ENCODE measurements around the gene HOXB1.

Gene HOXB1

GRCh38 chr17:48491527-48492273, 39.1 kb downstream of the HOXB1 start:
- H3K9me2 ChIP-seq (ENCODE audit: low read depth, low read length), result no peaks in the 10 kb centered on the region
- no peaks in the 10 kb centered on the region for H4K20me1 ChIP-seq (ENCODE audit: insufficient read depth, low read length)
- no peaks in the 10 kb centered on the region for H3K27me3 ChIP-seq (ENCODE audit: insufficient read depth, low read length)
- H3K27ac ChIP-seq (ENCODE audit: low read depth, low read length, poor library complexity, severe bottlenecking), result no peak overlapping the region
- no peak overlapping the region for H3K4me2 ChIP-seq (ENCODE audit: low read length)
- H2AFZ ChIP-seq (ENCODE audit: low read length), result no peak overlapping the region
- H3K4me3 ChIP-seq (ENCODE audit: low read depth, low read length, poor library complexity, severe bottlenecking), result no peak overlapping the region
- H3K9me3 ChIP-seq (ENCODE audit: low read length), result no peaks in the 10 kb centered on the region
- no peaks in the 10 kb centered on the region for H3K4me1 ChIP-seq (ENCODE audit: insufficient read depth, low read length, severe bottlenecking)
- no peaks in the 10 kb centered on the region for H3K79me2 ChIP-seq (ENCODE audit: insufficient read depth, low read length)
- no peak overlapping the region for H3K9ac ChIP-seq (ENCODE audit: low read length)
- no peak for TF ChIP-seq EZH2 (IDR thresholded peaks at IDR 0.05; ENCODE audit: borderline replicate concordance, low read length)
- TF ChIP-seq CTCF (IDR thresholded peaks at IDR 0.05; ENCODE audit: low read length), result no peak
- H3F3A ChIP-seq (ENCODE audit: insufficient read depth, low read length), result no peaks in the 10 kb centered on the region
- H3K36me3 ChIP-seq (ENCODE audit: insufficient read depth, low read length), result no peaks in the 10 kb centered on the region

GRCh38 chr17:48490451-48490892, 40.3 kb downstream of the HOXB1 start:
- Histone ChIP-seq H3K4me2 (ENCODE audit: low read length) (no peak overlapping the region), H3F3A (ENCODE audit: insufficient read depth, low read length) (no peaks in the 10 kb centered on the region), H3K4me3 (ENCODE audit: low read depth, low read length, poor library complexity, severe bottlenecking) (no peak overlapping the region), H3K4me1 (ENCODE audit: insufficient read depth, low read length, severe bottlenecking) (no peaks in the 10 kb centered on the region), H3K27me3 (ENCODE audit: insufficient read depth, low read length) (no peaks in the 10 kb centered on the region), H3K9ac (ENCODE audit: low read length) (no peak overlapping the region), H3K79me2 (ENCODE audit: insufficient read depth, low read length) (no peaks in the 10 kb centered on the region), H3K9me3 (ENCODE audit: low read length) (no peaks in the 10 kb centered on the region), H3K9me2 (ENCODE audit: low read depth, low read length) (no peaks in the 10 kb centered on the region), H3K27ac (ENCODE audit: low read depth, low read length, poor library complexity, severe bottlenecking) (no peak overlapping the region), H2AFZ (ENCODE audit: low read length) (no peak overlapping the region), H4K20me1 (ENCODE audit: insufficient read depth, low read length) (no peaks in the 10 kb centered on the region), H3K36me3 (ENCODE audit: insufficient read depth, low read length) (no peaks in the 10 kb centered on the region)
- TF ChIP-seq EZH2 (IDR thresholded peaks at IDR 0.05; ENCODE audit: borderline replicate concordance, low read length) (no peak), CTCF (IDR thresholded peaks at IDR 0.05; ENCODE audit: low read length) (no peak)

GRCh38 chr17:48489781-48490180, 41.0 kb downstream of the HOXB1 start:
- no peak for TF ChIP-seq EZH2 (IDR thresholded peaks at IDR 0.05; ENCODE audit: borderline replicate concordance, low read length)
- Histone ChIP-seq H3K36me3 (ENCODE audit: insufficient read depth, low read length) (no peaks in the 10 kb centered on the region), H3K4me3 (ENCODE audit: low read depth, low read length, poor library complexity, severe bottlenecking) (no peak overlapping the region), H3K27ac (ENCODE audit: low read depth, low read length, poor library complexity, severe bottlenecking) (no peak overlapping the region), H4K20me1 (ENCODE audit: insufficient read depth, low read length) (no peaks in the 10 kb centered on the region), H3K79me2 (ENCODE audit: insufficient read depth, low read length) (no peaks in the 10 kb centered on the region), H3K27me3 (ENCODE audit: insufficient read depth, low read length) (no peaks in the 10 kb centered on the region), H3K9me3 (ENCODE audit: low read length) (no peaks in the 10 kb centered on the region), H3K4me2 (ENCODE audit: low read length) (no peak overlapping the region), H3K9me2 (ENCODE audit: low read depth, low read length) (no peaks in the 10 kb centered on the region), H3K9ac (ENCODE audit: low read length) (no peak overlapping the region), H2AFZ (ENCODE audit: low read length) (no peak overlapping the region), H3K4me1 (ENCODE audit: insufficient read depth, low read length, severe bottlenecking) (no peaks in the 10 kb centered on the region), H3F3A (ENCODE audit: insufficient read depth, low read length) (no peaks in the 10 kb centered on the region)
